Hepatocyte (in vitro differentiated cells): ENCODE data around the gene TOR4A.

Experiments used
- EZH2 ChIP-seq: fragments of 200-600 bp; sonication (generic); IDR thresholded peaks from 2 replicates; pipeline ENCODE4 v1.6.1; 2016; ENCODE audit warnings: antibody characterized with exemption, mild to moderate bottlenecking, borderline replicate concordance
- EZH2phosphoT487 ChIP-seq: fragments of 200-600 bp; sonication (generic); IDR thresholded peaks from one replicate; pipeline ENCODE4 v1.6.1; 2018; ENCODE audit warnings: antibody characterized with exemption, mild to moderate bottlenecking, low read depth, moderate library complexity; ENCODE audit not compliant: unreplicated experiment, severe bottlenecking
- TF ChIP-seq, protein P1 (sequence below): fragments of 200-600 bp; sonication (generic); IDR thresholded peaks from 2 replicates; pipeline ENCODE4 v1.5.1; 2016; ENCODE audit warnings: antibody characterized with exemption, mild to moderate bottlenecking; ENCODE audit not compliant: poor library complexity

DNA sequence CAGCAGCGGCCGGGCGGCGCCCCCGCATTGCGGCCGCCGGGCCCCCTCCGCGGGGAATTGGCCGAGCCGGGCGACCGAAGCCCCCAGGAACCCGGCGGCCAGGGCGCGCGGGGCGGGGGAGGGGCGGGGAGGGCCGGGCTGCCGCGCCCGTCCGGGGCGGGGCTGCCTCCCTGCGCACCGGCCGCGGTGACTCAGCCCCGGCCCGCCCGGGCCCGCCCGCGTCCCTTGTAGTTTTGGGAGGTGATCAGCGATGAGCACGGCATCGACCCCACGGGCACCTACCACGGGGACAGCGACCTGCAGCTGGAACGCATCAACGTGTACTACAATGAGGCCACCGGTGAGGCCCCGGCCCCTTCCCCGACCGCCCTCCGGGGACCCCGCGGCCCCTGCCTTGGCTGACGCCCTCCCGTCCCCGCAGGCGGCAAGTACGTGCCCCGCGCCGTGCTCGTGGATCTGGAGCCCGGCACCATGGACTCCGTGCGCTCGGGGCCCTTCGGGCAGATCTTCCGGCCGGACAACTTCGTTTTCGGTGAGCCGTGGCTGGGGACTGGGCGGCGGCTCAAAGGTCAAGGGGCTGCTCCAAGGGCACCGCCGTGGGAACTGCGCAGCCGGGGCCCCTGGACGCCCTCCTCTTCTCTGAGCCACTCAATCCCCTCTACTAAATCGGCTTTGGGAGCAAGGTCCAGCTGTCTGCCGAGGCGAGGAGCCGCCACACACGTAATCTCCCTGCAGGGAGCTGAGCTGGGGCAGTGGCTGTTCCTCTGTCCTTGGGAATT is 35.8 kb upstream of the TOR4A start:
- TF ChIP-seq, protein P1, sequence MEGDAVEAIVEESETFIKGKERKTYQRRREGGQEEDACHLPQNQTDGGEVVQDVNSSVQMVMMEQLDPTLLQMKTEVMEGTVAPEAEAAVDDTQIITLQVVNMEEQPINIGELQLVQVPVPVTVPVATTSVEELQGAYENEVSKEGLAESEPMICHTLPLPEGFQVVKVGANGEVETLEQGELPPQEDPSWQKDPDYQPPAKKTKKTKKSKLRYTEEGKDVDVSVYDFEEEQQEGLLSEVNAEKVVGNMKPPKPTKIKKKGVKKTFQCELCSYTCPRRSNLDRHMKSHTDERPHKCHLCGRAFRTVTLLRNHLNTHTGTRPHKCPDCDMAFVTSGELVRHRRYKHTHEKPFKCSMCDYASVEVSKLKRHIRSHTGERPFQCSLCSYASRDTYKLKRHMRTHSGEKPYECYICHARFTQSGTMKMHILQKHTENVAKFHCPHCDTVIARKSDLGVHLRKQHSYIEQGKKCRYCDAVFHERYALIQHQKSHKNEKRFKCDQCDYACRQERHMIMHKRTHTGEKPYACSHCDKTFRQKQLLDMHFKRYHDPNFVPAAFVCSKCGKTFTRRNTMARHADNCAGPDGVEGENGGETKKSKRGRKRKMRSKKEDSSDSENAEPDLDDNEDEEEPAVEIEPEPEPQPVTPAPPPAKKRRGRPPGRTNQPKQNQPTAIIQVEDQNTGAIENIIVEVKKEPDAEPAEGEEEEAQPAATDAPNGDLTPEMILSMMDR: no peak
- TF ChIP-seq EZH2phosphoT487: no peak
- no peak for TF ChIP-seq EZH2
